GM12865 (cell line): ENCODE results near the gene MAPT.

Experiments used
- DNase-seq: peaks from one replicate; pipeline ENCODE4 v3.0.0; 2010; ENCODE audit warnings: low read depth
- H3K4me3 ChIP-seq: 2 replicates; pipeline ENCODE4 v1.5.1; 2011; ENCODE audit warnings: mild to moderate bottlenecking, low read depth, low read length, control low read depth
- CTCF ChIP-seq: IDR thresholded peaks from 2 replicates; pipeline ENCODE4 v1.5.1; 2011; ENCODE audit warnings: low read length, control low read depth, low read depth, inconsistent platforms; ENCODE audit not compliant: insufficient read depth; ENCODE audit errors: missing control alignments

MAPT gene

GRCh38 chr17:45863857-45864654 is 30.3 kb upstream of the MAPT start:
- H3K4me3 ChIP-seq: no peak overlapping the region
- no peak for TF ChIP-seq CTCF
- no peak for DNase-seq

GRCh38 chr17:45867171-45867570 is 27.2 kb upstream of the MAPT start:
- no peak overlapping the region for H3K4me3 ChIP-seq
- no peak for DNase-seq
- no peak for TF ChIP-seq CTCF

GRCh38 chr17:45867702-45868101 is 26.7 kb upstream of the MAPT start:
- no peak overlapping the region for H3K4me3 ChIP-seq
- no peak for DNase-seq
- TF ChIP-seq CTCF: no peak

- no peak overlapping the region for H3K4me3 ChIP-seq
- no peak for TF ChIP-seq CTCF
- DNase-seq: no peak
These were observed 26.1 kb upstream of the MAPT start for GRCh38 chr17:45868276-45868675.

- no peak for DNase-seq
- no peak overlapping the region for H3K4me3 ChIP-seq
- no peak for TF ChIP-seq CTCF
These were observed 24.5 kb upstream of the MAPT start for GRCh38 chr17:45869676-45870341.

- no peak for TF ChIP-seq CTCF
- no peak for DNase-seq
- H3K4me3 ChIP-seq: no peak overlapping the region
These were observed 23.9 kb upstream of the MAPT start for GRCh38 chr17:45870342-45870974.
